ENCODE results near the gene TMEM95. TPM values are rescaled to one million over a fixed set of nuclear protein-coding genes. Genes with fewer than 3 reads are reported as not detected.
A peak's percentile ranks its signal among the peaks of the same experiment; 100 is the strongest.
"Not testable (repeated sequence)": the region's sequence is repeated elsewhere in the genome, so short reads cannot be mapped to it uniquely, and the experiment has no call there.

Gene TMEM95
- total RNA-seq, 1 experiment from 2014 or later: not detected

GRCh38 chr17:7346761-7347614, 8.0 kb upstream of the TMEM95 start:
- DNase-seq (ENCODE audit: low spot score): no peak

- no peak for DNase-seq (ENCODE audit: low spot score)
These were observed 7.1 kb upstream of the TMEM95 start for GRCh38 chr17:7347630-7348477.

- DNase-seq (ENCODE audit: low spot score): no peak
These were observed 6.3 kb upstream of the TMEM95 start for GRCh38 chr17:7348478-7349242.

GRCh38 chr17:7351665-7352502, 3.1 kb upstream of the TMEM95 start, which contains the start of gene KCTD11:
KCTD11 (plus strand) TSS chr17:7352162.
- DNase-seq (ENCODE audit: low spot score): peak; percentile 91

- no peak for DNase-seq (ENCODE audit: low spot score)
These were observed 2.5 kb upstream of the TMEM95 start for GRCh38 chr17:7352503-7352889.

- DNase-seq (ENCODE audit: low spot score): no peak
These were observed 1.9 kb upstream of the TMEM95 start for GRCh38 chr17:7352910-7353635.

GRCh38 chr17:7354262-7354843, 603 bp upstream of the TMEM95 start:
- no peak for DNase-seq (ENCODE audit: low spot score)

GRCh38 chr17:7355573-7355972, 617 bp downstream of the TMEM95 start:
- no peak for DNase-seq (ENCODE audit: low spot score)

GRCh38 chr17:7356072-7356549, 1.2 kb downstream of the TMEM95 start:
- DNase-seq (ENCODE audit: low spot score): peak; percentile 77

GRCh38 chr17:7356756-7357155, 1.8 kb downstream of the TMEM95 start:
- DNase-seq (ENCODE audit: low spot score): no peak

- no peak for DNase-seq (ENCODE audit: low spot score)
These were observed 2.4 kb downstream of the TMEM95 start for GRCh38 chr17:7357381-7357780.

- DNase-seq (ENCODE audit: low spot score): no peak
These were observed 7.0 kb downstream of the TMEM95 start for GRCh38 chr17:7361906-7362305.

GRCh38 chr17:7363311-7363710, 8.4 kb downstream of the TMEM95 start:
- DNase-seq (ENCODE audit: low spot score): no peak

- not testable (repeated sequence) for DNase-seq (ENCODE audit: low spot score)
These were observed 11.0 kb downstream of the TMEM95 start for GRCh38 chr17:7365963-7366362.

GRCh38 chr17:7367083-7367482, 12.1 kb downstream of the TMEM95 start:
- DNase-seq (ENCODE audit: low spot score): no peak

GRCh38 chr17:7367918-7368598, 13.1 kb downstream of the TMEM95 start:
- DNase-seq (ENCODE audit: low spot score): no peak

GRCh38 chr17:7368599-7368994, 13.6 kb downstream of the TMEM95 start:
- not testable (repeated sequence) for DNase-seq (ENCODE audit: low spot score)

- DNase-seq (ENCODE audit: low spot score): no peak
These were observed 14.9 kb downstream of the TMEM95 start for GRCh38 chr17:7369825-7370224.

- DNase-seq (ENCODE audit: low spot score): no peak
These were observed 15.9 kb downstream of the TMEM95 start for GRCh38 chr17:7370853-7371252.
